H9 (cell line): ENCODE results near the gene CRISPLD2. TPM values are rescaled to one million over a fixed set of nuclear protein-coding genes. Genes with fewer than 3 reads are reported as not detected.

Source experiments
- DNase-seq: peaks from one replicate; pipeline ENCODE4 v3.0.0-alpha.2; 2017
- H2AFZ ChIP-seq: one replicate; pipeline ENCODE4 v1.6.1; 2013; ENCODE audit warnings: mild to moderate bottlenecking, low read length, control low read depth, moderate library complexity
- H2AK5ac ChIP-seq: 2 replicates; pipeline ENCODE4 v1.6.1; 2013; ENCODE audit warnings: low read length, control low read depth, mixed read lengths; ENCODE audit not compliant: insufficient read length
- H2BK120ac ChIP-seq: one replicate; pipeline ENCODE4 v1.6.1; 2013; ENCODE audit warnings: low read depth, mild to moderate bottlenecking, low read length, control low read depth, inconsistent platforms; ENCODE audit not compliant: poor library complexity, severe bottlenecking
- H2BK12ac ChIP-seq: 2 replicates; pipeline ENCODE4 v1.6.1; 2013; ENCODE audit warnings: low read length, control low read depth, mixed read lengths, low read depth; ENCODE audit not compliant: insufficient read length
- H2BK15ac ChIP-seq: 2 replicates; pipeline ENCODE4 v1.6.1; 2013; ENCODE audit warnings: low read depth, low read length, control low read depth
- H2BK20ac ChIP-seq: one replicate; pipeline ENCODE4 v1.6.1; 2013; ENCODE audit warnings: low read depth, mild to moderate bottlenecking, low read length, control low read depth, inconsistent platforms; ENCODE audit not compliant: poor library complexity, severe bottlenecking
- H2BK5ac ChIP-seq: 2 replicates; pipeline ENCODE4 v1.6.1; 2013; ENCODE audit warnings: low read length, control low read depth, mixed read lengths; ENCODE audit not compliant: insufficient read length
- H3K14ac ChIP-seq: 2 replicates; pipeline ENCODE4 v1.6.1; 2013; ENCODE audit warnings: low read length, control low read depth; ENCODE audit not compliant: insufficient read depth
- H3K18ac ChIP-seq: 2 replicates; pipeline ENCODE4 v1.6.1; 2013; ENCODE audit warnings: low read depth, mild to moderate bottlenecking, mixed read lengths, low read length, control low read depth; ENCODE audit not compliant: insufficient read length
- H3K23ac ChIP-seq: 2 replicates; pipeline ENCODE4 v1.6.1; 2013; ENCODE audit warnings: low read length, control low read depth, mixed read lengths, low read depth; ENCODE audit not compliant: insufficient read length
- H3K23me2 ChIP-seq: 2 replicates; pipeline ENCODE4 v1.6.1; 2013; ENCODE audit warnings: low read depth, mild to moderate bottlenecking, mixed read lengths, low read length, control low read depth; ENCODE audit not compliant: insufficient read length, poor library complexity, severe bottlenecking
- H3K27ac ChIP-seq: 2 replicates; pipeline ENCODE4 v1.5.1; 2013; ENCODE audit warnings: low read length, control low read depth, mixed read lengths, low read depth; ENCODE audit not compliant: insufficient read length
- H3K27me3 ChIP-seq: 2 replicates; pipeline ENCODE4 v1.6.1; 2013; ENCODE audit warnings: low read length, control low read depth, inconsistent platforms; ENCODE audit not compliant: insufficient read depth
- H3K4ac ChIP-seq: 2 replicates; pipeline ENCODE4 v1.6.1; 2013; ENCODE audit warnings: low read depth, mild to moderate bottlenecking, control low read depth, inconsistent platforms, low read length, moderate library complexity
- H3K4me1 ChIP-seq: 2 replicates; pipeline ENCODE4 v1.6.1; 2013; ENCODE audit warnings: low read length, control low read depth, inconsistent platforms; ENCODE audit not compliant: insufficient read depth
- H3K4me2 ChIP-seq: 2 replicates; pipeline ENCODE4 v1.6.1; 2013; ENCODE audit warnings: low read length, control low read depth, mixed read lengths; ENCODE audit not compliant: insufficient read length, insufficient read depth
- H3K56ac ChIP-seq: 2 replicates; pipeline ENCODE4 v1.6.1; 2013; ENCODE audit warnings: low read depth, mild to moderate bottlenecking, mixed read lengths, low read length, control low read depth; ENCODE audit not compliant: insufficient read length
- H3K79me1 ChIP-seq: 2 replicates; pipeline ENCODE4 v1.6.1; 2013; ENCODE audit warnings: low read depth, mild to moderate bottlenecking, moderate library complexity, low read length, control low read depth, inconsistent platforms; ENCODE audit not compliant: insufficient read depth, poor library complexity, severe bottlenecking
- H3K79me2 ChIP-seq: 2 replicates; pipeline ENCODE4 v1.6.1; 2013; ENCODE audit warnings: low read length, control low read depth, inconsistent platforms; ENCODE audit not compliant: insufficient read depth
- H3K9ac ChIP-seq: 2 replicates; pipeline ENCODE4 v1.6.1; 2013; ENCODE audit warnings: low read length, control low read depth, mixed read lengths; ENCODE audit not compliant: insufficient read length; ENCODE audit errors: extremely low read depth
- H3K9me3 ChIP-seq: one replicate; pipeline ENCODE4 v1.6.1; 2013; ENCODE audit warnings: low read depth, low read length, inconsistent platforms; ENCODE audit not compliant: control insufficient read depth
- H3T11ph ChIP-seq: one replicate; pipeline ENCODE4 v1.6.1; 2013; ENCODE audit warnings: mild to moderate bottlenecking, low read length, control low read depth, inconsistent platforms
- H4K20me1 ChIP-seq: one replicate; pipeline ENCODE4 v1.6.1; 2013; ENCODE audit not compliant: control insufficient read depth, insufficient read length, insufficient read depth
- H4K5ac ChIP-seq: 2 replicates; pipeline ENCODE4 v1.6.1; 2013; ENCODE audit warnings: low read depth, mild to moderate bottlenecking, mixed read lengths, low read length, control low read depth; ENCODE audit not compliant: insufficient read length
- H4K8ac ChIP-seq: replicated peaks from 2 replicates; pipeline ENCODE4 v1.6.1; 2013; ENCODE audit warnings: low read length, control low read depth, mixed read lengths, low read depth; ENCODE audit not compliant: insufficient read length
- H4K91ac ChIP-seq: 2 replicates; pipeline ENCODE4 v1.6.1; 2013; ENCODE audit warnings: low read depth, mild to moderate bottlenecking, moderate library complexity, mixed read lengths, low read length, control low read depth; ENCODE audit not compliant: insufficient read length
- H3K27ac Mint-ChIP-seq, 3 experiments: 2 replicates in 2 of 3; 3 replicates in 1 of 3; pipeline ENCODE4 v1.8.0; 2020 to 2021; ENCODE audit warnings: mixed read lengths in 3 of 3, mild to moderate bottlenecking in 1 of 3, moderate library complexity in 1 of 3
- H3K27me3 Mint-ChIP-seq: 2 replicates; pipeline ENCODE4 v1.8.0; 2021; ENCODE audit warnings: low read depth, mild to moderate bottlenecking, moderate library complexity, mixed read lengths
- H3K36me3 Mint-ChIP-seq, 3 experiments: 2 replicates in 2 of 3; 3 replicates in 1 of 3; pipeline ENCODE4 v1.8.0; 2020 to 2021; ENCODE audit warnings: low read depth in 3 of 3, mixed read lengths in 3 of 3; ENCODE audit not compliant: insufficient read depth in 1 of 3
- H3K4me1 Mint-ChIP-seq, 2 experiments: 2 replicates each; pipeline ENCODE4 v1.8.0; 2020; ENCODE audit warnings: mixed read lengths in 2 of 2
- H3K4me3 Mint-ChIP-seq, 2 experiments: 2 replicates in 1 of 2; 3 replicates in 1 of 2; pipeline ENCODE4 v1.8.0; 2020 to 2021; ENCODE audit warnings: mild to moderate bottlenecking in 2 of 2, mixed read lengths in 2 of 2, moderate library complexity in 1 of 2
- H3K9me3 Mint-ChIP-seq, 2 experiments: 2 replicates in 1 of 2; 3 replicates in 1 of 2; pipeline ENCODE4 v1.8.0; 2020; ENCODE audit warnings: mild to moderate bottlenecking in 2 of 2, mixed read lengths in 2 of 2, moderate library complexity in 1 of 2
- WGBS: extraction: QIAGEN DNeasy Blood & Tissue Kit; methylation state at CpG from one replicate; pipeline ENCODE4 v1.1.7; 2013; ENCODE audit warnings: missing lambda C conversion rate, low lambda C conversion rate, mixed read lengths; ENCODE audit not compliant: insufficient read length; ENCODE audit errors: extremely low coverage; 5-methylcytosine and 5-hydroxymethylcytosine counted together
- total RNA-seq: library from RNA; stranded (reverse); gene quantifications from 2 replicates; pipeline ENCODE4 v1.2.1, GENCODE V29; 2021
- TF ChIP-seq, protein P1 (sequence below): fragments of 200-600 bp; sonication (generic); conservative IDR thresholded peaks from 3 replicates; pipeline ENCODE4 v1.8.0; 2021; ENCODE audit warnings: antibody characterized with exemption, mild to moderate bottlenecking

The CRISPLD2 gene
- total RNA-seq, 1 experiment from 2014 or later = 2.3 TPM

DNA sequence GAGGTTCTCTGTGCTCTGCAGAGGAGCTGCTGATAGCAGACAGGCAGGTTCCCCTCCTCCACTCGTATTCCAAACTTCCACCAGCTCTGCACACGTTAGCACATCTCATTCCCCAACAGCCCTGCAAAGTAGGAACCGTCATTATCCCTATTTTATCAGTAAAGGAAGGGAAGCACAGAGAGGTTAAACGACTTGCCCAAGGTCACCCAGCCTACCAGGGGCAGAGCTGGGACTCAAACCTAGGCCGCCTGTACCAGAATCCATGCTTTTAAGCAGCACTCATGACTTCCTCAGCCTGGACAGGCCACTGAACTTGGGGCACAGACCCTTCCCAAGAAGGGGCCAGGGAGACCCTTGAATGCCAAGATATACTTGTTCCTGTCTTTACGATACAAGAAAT, 75.2 kb downstream of the CRISPLD2 start:
- no peak overlapping the region for H2BK5ac ChIP-seq
- no peaks in the 10 kb centered on the region for H4K20me1 ChIP-seq
- H3K27ac ChIP-seq = no peak overlapping the region
- H2BK12ac ChIP-seq = no peak overlapping the region
- H3K4me3 Mint-ChIP-seq = no peak overlapping the region
- no peaks in the 10 kb centered on the region for H3K79me2 ChIP-seq
- no peak overlapping the region for H4K8ac ChIP-seq
- H2AFZ ChIP-seq = no peak overlapping the region
- H2BK15ac ChIP-seq = no peak overlapping the region
- H3T11ph ChIP-seq = no peak overlapping the region
- no peak for DNase-seq
- no CpG with 5 or more reads among the region's 6 CpGs for WGBS
- H3K79me1 ChIP-seq = no peaks in the 10 kb centered on the region
- no peak overlapping the region for H3K18ac ChIP-seq
- H3K4me1 ChIP-seq = no peaks in the 10 kb centered on the region
- H3K4ac ChIP-seq = no peak overlapping the region
- H3K9me3 ChIP-seq = no peaks in the 10 kb centered on the region
- H2AK5ac ChIP-seq = no peak overlapping the region
- H3K36me3 Mint-ChIP-seq = no peaks in the 10 kb centered on the region; a peak in 1 of 7 replicates
- H4K91ac ChIP-seq = no peak overlapping the region
- no peak overlapping the region for H3K56ac ChIP-seq
- peaks cover 9 to 10% of the 10 kb centered on the region in 2 experiments; a peak in 2 of 4 replicates for H3K4me1 Mint-ChIP-seq
- H2BK120ac ChIP-seq = no peak overlapping the region
- H3K27ac Mint-ChIP-seq = peak overlapping the region in 1 of 3 experiments; percentile 77; a peak in 1 of 7 replicates
- no peaks in the 10 kb centered on the region for H3K27me3 ChIP-seq
- H3K27me3 Mint-ChIP-seq = no peaks in the 10 kb centered on the region
- H4K5ac ChIP-seq = no peak overlapping the region
- TF ChIP-seq, protein P1, sequence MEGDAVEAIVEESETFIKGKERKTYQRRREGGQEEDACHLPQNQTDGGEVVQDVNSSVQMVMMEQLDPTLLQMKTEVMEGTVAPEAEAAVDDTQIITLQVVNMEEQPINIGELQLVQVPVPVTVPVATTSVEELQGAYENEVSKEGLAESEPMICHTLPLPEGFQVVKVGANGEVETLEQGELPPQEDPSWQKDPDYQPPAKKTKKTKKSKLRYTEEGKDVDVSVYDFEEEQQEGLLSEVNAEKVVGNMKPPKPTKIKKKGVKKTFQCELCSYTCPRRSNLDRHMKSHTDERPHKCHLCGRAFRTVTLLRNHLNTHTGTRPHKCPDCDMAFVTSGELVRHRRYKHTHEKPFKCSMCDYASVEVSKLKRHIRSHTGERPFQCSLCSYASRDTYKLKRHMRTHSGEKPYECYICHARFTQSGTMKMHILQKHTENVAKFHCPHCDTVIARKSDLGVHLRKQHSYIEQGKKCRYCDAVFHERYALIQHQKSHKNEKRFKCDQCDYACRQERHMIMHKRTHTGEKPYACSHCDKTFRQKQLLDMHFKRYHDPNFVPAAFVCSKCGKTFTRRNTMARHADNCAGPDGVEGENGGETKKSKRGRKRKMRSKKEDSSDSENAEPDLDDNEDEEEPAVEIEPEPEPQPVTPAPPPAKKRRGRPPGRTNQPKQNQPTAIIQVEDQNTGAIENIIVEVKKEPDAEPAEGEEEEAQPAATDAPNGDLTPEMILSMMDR = no peak
- no peak overlapping the region for H3K4me2 ChIP-seq
- no peaks in the 10 kb centered on the region for H3K23me2 ChIP-seq
- no peaks in the 10 kb centered on the region for H3K9me3 Mint-ChIP-seq
- H3K14ac ChIP-seq = no peak overlapping the region
- H3K9ac ChIP-seq = no peak overlapping the region
- H2BK20ac ChIP-seq = no peak overlapping the region
- H3K23ac ChIP-seq = no peak overlapping the region
